Limb (tissue), 2 donors: ENCODE data around the gene RAX2.
"Not testable (repeated sequence)": the region's sequence is repeated elsewhere in the genome, so short reads cannot be mapped to it uniquely, and the experiment has no call there.

Experiments used
- DNase-seq, 2 donors: peaks; one replicate each; pipeline ENCODE4 v3.0.0-alpha.2; 2016; ENCODE audit errors: extremely low spot score in 2 of 2

The RAX2 gene

DNA sequence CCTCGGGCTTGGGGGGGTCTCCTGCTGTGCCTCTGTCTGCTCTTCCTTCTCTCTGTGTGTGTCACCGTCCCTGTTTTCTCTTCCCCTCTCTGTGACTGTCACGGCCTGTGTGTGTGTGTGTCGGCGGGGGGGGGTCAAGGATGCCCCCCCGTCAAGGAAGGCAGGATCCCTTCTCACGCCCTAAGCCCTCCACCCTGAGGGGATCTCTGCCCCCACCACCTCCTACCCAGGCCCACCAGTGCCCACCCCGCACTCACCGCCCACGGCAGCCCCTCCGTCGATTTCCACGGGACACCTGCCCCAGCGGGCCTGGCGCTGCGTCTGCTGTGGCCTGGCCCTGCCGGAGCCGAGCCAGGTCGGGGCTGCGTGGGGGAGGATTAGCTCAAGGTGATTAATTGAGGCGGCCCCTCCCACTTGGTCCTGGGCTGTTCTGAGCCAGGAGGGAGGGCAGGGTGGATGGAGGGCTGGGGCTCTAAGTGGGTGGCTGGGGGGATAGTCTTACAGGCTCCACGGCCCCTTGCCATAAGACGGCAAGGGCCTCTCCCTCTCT is at the start of gene RAX2:
Gene RAX2, minus strand, starts transcription at position 323 of the 550 bp plus-strand sequence. CDS start 486 bp downstream, outside the sequence.
- DNase-seq: no peak

DNA sequence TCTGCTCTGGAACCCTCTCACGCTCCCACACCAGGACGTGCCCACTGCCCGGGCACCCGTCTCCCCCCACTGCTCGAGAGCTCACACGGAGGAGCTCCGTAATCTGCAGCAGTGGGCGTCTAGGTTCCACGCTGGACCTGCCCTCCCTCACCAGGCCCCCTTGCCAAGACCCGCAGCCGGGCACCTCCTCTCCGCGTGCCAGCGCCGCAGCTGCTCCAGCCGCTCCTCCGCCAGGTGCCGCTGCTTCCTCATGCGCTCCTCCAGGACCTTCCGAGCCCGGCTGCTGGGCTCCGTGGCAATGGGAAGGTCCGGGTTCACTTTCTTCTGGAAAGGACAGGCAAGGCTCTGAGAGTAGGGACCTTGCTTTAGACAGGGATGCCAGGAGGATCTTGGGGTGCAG is 49.1 kb upstream of the RAX2 start:
- no peak for DNase-seq

DNA sequence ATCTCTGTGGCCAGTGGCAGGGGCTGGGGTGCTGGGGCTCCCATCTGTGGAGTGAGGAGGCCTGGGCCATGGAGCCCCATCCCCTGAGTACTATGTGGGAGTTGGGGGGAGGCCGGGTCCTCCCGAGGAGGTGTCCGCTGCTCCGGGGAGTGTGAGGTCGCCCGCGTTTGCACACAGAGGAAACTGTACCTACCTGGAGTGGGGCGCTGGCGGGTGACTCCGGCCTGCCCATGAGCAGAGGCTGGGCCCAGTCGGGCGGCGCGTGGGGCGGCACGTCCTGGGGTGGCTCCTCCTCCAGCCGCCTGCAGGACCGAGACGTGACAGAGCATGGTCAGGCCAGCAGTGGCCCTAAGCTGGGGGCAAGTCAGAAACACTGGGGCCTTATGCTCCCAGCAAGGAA is 48.0 kb upstream of the RAX2 start:
- no peak for DNase-seq

GRCh38 chr19:3818918-3819317 is 46.9 kb upstream of the RAX2 start:
- DNase-seq: no peak

GRCh38 chr19:3818466-3818865 is 46.4 kb upstream of the RAX2 start:
- DNase-seq: no peak

- no peak for DNase-seq
Measured at GRCh38 chr19:3817761-3818160, 45.7 kb upstream of the RAX2 start.

- DNase-seq: no peak
Measured at GRCh38 chr19:3816566-3817218, 44.7 kb upstream of the RAX2 start.

- DNase-seq: not testable (repeated sequence)
Measured at GRCh38 chr19:3816148-3816547, 44.1 kb upstream of the RAX2 start.

- no peak for DNase-seq
Measured at GRCh38 chr19:3814648-3815047, 42.6 kb upstream of the RAX2 start.

DNA sequence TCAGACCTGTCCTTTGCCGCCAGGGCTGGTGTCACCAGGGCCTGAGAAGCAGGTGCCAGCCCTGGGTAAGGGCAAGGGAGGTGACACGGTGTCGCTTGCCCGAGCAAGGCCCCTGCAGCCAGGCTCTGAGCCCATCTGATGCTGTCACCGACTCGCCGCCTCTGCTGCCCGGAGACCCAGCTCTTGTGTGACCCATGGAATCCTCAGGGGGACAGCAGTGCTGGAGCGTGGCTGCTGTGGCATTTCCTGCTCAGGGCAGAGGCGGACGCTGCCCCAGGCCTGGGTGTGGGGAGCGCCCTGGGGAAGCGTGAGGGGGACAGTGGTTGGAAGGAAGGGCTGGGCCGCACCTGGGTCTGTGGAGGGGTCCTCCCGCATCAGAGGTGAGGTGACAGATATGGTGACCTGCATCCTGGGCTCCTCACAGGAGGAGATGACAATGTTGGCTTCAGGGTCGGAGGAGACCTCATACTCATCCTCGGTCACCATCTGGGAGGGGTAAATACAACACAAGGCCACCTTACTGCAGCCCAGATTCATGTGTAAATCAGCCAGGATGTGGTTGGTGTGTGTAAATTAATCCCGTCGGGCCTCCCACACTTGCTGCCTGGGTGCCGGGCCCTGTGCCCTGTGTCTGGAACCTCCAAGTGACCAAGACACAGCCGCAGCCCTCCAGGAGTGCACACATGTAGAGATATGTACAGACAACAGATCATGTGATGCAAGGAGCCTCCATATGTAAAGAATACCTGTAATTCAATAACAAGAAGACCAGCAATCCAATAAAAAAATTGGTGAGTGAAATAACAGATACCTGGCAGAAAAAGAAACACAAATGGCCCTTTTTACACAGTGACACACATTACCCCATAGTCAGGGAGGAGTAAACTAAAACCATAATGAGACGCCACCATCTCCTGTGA is 41.7 kb upstream of the RAX2 start:
- no peak for DNase-seq

DNA sequence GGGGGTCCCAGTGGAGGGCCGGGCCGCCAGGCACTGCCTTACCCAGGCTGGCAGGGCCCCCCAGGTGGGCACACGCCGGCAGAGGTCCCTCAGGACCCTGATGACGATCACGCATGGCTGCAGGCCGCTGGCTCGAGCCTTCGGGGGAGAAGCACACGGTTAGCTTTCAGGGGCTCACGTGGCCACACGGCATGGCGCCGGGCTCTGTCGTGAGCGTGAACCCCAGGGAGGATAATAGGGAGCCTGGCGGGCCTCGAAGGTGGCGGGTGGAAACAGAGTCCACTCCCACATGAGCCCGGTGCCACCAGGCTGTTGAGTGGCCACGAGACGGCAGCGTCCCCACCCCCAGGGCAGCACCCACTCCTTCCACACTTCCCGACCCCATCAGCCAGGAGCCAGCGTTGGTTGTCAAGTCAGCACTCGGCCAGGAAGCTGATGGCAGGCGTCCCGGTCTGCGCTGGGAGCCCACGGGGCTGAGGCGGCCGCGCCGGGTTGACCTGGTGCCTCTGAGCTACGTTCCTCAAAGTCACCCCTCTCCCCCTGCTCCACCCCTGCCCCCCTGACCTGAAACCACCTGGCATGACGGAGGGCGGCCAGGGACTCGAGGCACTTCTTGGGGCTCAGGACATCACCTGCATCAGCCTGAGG is 38.8 kb upstream of the RAX2 start:
- DNase-seq: no peak

- no peak for DNase-seq
Measured at GRCh38 chr19:3809881-3810707, 38.1 kb upstream of the RAX2 start.

- no peak for DNase-seq
Measured at GRCh38 chr19:3808420-3809143, 36.6 kb upstream of the RAX2 start.

DNA sequence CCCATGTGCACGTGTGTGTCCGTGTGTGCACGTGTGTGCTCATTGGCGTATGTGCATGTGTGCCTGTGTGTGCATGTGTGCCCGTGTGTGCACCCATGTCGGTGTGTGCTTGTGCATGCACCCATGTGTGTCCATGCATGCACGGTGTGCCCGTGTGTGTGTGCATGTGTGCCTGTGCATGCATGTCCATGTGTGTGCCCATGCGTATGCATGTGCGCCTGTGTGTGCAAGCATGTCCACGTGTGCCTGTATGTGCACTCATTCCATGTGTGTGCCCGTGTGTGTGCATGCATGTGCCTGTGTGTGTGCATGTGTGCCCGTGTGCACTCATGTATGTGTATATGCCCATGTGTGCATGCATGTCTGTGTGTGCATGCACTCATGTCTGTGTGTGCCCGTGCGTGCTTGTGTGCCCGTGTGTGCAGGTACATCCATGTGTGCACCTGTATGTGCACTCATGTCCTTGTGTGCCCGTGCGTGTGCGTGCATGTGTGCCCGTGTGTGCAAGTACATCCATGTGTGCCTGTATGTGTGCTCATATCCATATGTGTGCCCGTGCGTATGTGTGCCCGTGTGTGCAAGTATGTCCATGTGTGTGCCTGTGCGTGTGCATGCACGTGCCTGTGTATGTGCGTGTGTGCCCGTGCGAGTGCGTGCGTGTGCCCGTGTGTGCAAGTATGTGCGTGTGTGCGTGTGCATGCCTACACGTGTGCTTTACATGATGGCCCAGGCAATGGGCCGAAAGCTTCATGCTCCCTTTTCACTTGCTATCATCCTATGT is 35.7 kb upstream of the RAX2 start:
- DNase-seq: no peak

DNA sequence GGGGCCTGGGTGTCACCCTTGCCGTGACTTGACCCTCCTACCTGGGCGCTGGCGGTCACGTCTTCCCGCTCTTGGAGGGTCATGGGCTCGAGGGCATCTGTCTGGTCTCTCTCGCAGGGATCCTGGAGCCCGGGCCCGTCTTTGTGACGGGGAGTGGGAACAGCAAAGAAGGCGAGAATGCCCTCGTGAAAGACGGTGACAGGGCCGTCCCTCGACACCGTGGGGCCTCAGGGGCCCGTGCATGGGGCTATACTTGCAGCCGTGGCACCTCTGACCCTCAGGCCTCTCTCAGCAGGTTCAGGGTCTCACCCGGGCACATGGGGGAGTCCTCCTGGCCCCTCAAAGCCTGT is 35.1 kb upstream of the RAX2 start:
- DNase-seq: no peak

DNA sequence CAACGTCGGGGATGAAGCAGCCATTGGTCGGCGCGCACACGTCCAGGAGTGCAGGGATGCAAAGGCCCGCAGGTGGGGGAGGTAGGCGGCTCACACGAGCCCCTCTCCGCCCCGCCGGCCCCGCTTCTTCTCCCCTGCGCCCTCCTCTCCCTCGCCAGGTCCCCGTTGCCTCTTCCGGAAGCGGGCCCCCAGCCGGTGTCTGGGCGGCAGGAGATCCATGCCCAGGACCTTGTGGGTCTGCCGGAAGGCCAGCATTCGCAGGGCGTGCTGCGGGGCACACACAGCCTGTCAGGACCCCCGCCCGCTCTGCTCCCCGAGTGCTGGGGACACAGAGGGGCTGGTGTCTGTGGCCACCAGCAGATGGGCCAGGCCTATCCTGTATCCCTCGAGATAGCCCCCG is 33.8 kb upstream of the RAX2 start:
- DNase-seq: no peak

DNA sequence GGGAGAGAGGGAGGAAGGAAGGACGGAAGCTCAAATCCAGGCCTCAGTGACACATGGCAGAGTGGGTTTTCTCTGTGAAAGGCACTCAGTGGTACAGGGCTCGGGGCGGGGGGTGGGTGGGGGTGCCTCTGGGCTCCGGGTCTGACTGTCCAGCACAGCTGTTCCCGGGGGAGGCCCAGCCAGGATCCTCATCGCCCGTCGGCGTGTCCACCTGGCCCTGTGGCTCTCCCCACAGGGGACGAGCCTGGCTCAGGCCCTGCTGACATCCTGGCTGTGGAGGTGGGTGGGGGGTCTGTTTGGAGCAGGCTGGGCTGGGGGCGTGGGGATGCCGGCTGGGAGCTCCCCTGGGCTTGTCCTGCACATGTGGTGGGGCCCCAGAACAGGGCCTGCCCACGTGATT is 32.4 kb upstream of the RAX2 start:
- DNase-seq: no peak

- no peak for DNase-seq
Measured at GRCh38 chr19:3803986-3804385, 32.0 kb upstream of the RAX2 start.

GRCh38 chr19:3803114-3803888 is 31.3 kb upstream of the RAX2 start:
- no peak for DNase-seq
